ENCODE data around the gene SYT10. TPM values are rescaled to one million over a fixed set of nuclear protein-coding genes. Genes with fewer than 3 reads are reported as not detected.

Gene SYT10
- total RNA-seq, 1 experiment from 2014 or later, result 0.70 TPM

- no peak overlapping the region for H2BK12ac ChIP-seq (ENCODE audit: insufficient read length, low read depth, low read length)
- Mint-ChIP-seq H3K4me3 (no peak overlapping the region), H3K36me3 (ENCODE audit: insufficient read depth in 1 of 3, low read depth in 3 of 3) (peaks cover 0 to 4% (median 0%) of the 10 kb centered on the region in 3 experiments; a peak in 3 of 7 replicates), H3K27me3 (ENCODE audit: low read depth) (no peaks in the 10 kb centered on the region), H3K27ac (no peak overlapping the region), H3K4me1 (peaks cover 0 to 7% of the 10 kb centered on the region in 2 experiments; a peak in 1 of 4 replicates), H3K9me3 (peaks cover 2 to 6% of the 10 kb centered on the region in 2 experiments; a peak in 4 of 5 replicates)
- H2AK5ac ChIP-seq (ENCODE audit: insufficient read length, low read length), result no peak overlapping the region
- no CpG with 5 or more reads among the region's 1 CpG for WGBS (ENCODE audit: extremely low coverage, insufficient read length, low lambda C conversion rate)
- no peak overlapping the region for H3K4ac ChIP-seq (ENCODE audit: low read depth, low read length)
- TF ChIP-seq CTCF (conservative IDR thresholded peaks at IDR 0.05), result no peak
- H2BK15ac ChIP-seq (ENCODE audit: low read depth, low read length), result no peak overlapping the region
- no peak overlapping the region for H3T11ph ChIP-seq (ENCODE audit: low read length)
- no peak overlapping the region for H3K23ac ChIP-seq (ENCODE audit: insufficient read length, low read depth, low read length)
- H3K27ac ChIP-seq (ENCODE audit: insufficient read length, low read depth, low read length), result no peak overlapping the region
- H4K8ac ChIP-seq (replicated peaks; ENCODE audit: insufficient read length, low read depth, low read length), result no peak overlapping the region
- H3K18ac ChIP-seq (ENCODE audit: insufficient read length, low read depth, low read length), result no peak overlapping the region
- H2BK120ac ChIP-seq (ENCODE audit: low read depth, low read length, poor library complexity, severe bottlenecking), result no peak overlapping the region
- H3K14ac ChIP-seq (ENCODE audit: insufficient read depth, low read length), result no peak overlapping the region
- no peak overlapping the region for H4K5ac ChIP-seq (ENCODE audit: insufficient read length, low read depth, low read length)
- H3K79me1 ChIP-seq (ENCODE audit: insufficient read depth, low read depth, low read length, poor library complexity, severe bottlenecking), result no peaks in the 10 kb centered on the region
- no peaks in the 10 kb centered on the region for H3K27me3 ChIP-seq (ENCODE audit: insufficient read depth, low read length)
- H4K20me1 ChIP-seq (ENCODE audit: control insufficient read depth, insufficient read depth, insufficient read length), result no peaks in the 10 kb centered on the region
- H3K56ac ChIP-seq (ENCODE audit: insufficient read length, low read depth, low read length), result no peak overlapping the region
- H4K91ac ChIP-seq (ENCODE audit: insufficient read length, low read depth, low read length), result no peak overlapping the region
- H3K79me2 ChIP-seq (ENCODE audit: insufficient read depth, low read length), result no peaks in the 10 kb centered on the region
- H3K23me2 ChIP-seq (ENCODE audit: insufficient read length, low read depth, low read length, poor library complexity, severe bottlenecking), result no peaks in the 10 kb centered on the region
- H3K4me2 ChIP-seq (ENCODE audit: insufficient read depth, insufficient read length, low read length), result no peak overlapping the region
- H3K9me3 ChIP-seq (ENCODE audit: control insufficient read depth, low read depth, low read length), result no peaks in the 10 kb centered on the region
- no peak for DNase-seq
- H3K4me1 ChIP-seq (ENCODE audit: insufficient read depth, low read length), result no peaks in the 10 kb centered on the region
- H2AFZ ChIP-seq (ENCODE audit: low read length), result no peak overlapping the region
- no peak overlapping the region for H2BK5ac ChIP-seq (ENCODE audit: insufficient read length, low read length)
- no peak overlapping the region for H2BK20ac ChIP-seq (ENCODE audit: low read depth, low read length, poor library complexity, severe bottlenecking)
- no peak overlapping the region for H3K9ac ChIP-seq (ENCODE audit: extremely low read depth, insufficient read length, low read length)
Measured at GRCh38 chr12:33455096-33455495, 15.5 kb upstream of the SYT10 start.
